LoVo (cell line): ENCODE measurements around the gene STARD7.

Experiments used
- DNase-seq: peaks from one replicate; pipeline ENCODE4 v3.0.0-alpha.2; 2016; ENCODE audit warnings: low spot score

STARD7 gene

DNA sequence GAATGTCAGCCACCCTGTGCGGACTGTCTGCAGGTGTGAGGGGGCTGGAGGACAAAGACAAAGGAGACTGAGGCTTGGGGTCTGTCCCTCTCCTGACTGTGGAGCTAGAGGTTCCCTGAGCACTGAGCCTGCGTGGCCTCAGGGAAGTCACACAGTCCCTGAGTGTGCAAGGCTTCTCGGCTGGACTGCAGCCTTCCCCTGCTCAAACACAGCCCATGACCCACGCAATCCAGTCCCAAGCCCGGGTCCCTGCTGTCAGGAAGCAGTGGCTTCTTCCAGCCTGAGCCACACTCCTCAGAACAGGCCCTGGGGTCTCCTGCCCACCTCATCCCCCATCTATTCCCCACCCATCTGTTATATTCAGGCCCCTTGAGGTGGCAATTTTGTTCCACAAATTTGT, 73.0 kb downstream of the STARD7 start:
- DNase-seq, result no peak

GRCh38 chr2:96135171-96135570, 73.5 kb downstream of the STARD7 start:
- no peak for DNase-seq
